GM12873 (cell line): ENCODE results near the gene MLPH.

Experiments
- TF ChIP-seq, protein P1 (sequence below): IDR thresholded peaks from 2 replicates; pipeline ENCODE4 v1.5.1; 2012; ENCODE audit warnings: low read depth, mild to moderate bottlenecking, moderate library complexity, low read length, control low read depth; ENCODE audit not compliant: insufficient read depth; ENCODE audit errors: missing control alignments

Gene MLPH

GRCh38 chr2:237458519-237458918, 28.5 kb upstream of the MLPH start:
- TF ChIP-seq, protein P1, sequence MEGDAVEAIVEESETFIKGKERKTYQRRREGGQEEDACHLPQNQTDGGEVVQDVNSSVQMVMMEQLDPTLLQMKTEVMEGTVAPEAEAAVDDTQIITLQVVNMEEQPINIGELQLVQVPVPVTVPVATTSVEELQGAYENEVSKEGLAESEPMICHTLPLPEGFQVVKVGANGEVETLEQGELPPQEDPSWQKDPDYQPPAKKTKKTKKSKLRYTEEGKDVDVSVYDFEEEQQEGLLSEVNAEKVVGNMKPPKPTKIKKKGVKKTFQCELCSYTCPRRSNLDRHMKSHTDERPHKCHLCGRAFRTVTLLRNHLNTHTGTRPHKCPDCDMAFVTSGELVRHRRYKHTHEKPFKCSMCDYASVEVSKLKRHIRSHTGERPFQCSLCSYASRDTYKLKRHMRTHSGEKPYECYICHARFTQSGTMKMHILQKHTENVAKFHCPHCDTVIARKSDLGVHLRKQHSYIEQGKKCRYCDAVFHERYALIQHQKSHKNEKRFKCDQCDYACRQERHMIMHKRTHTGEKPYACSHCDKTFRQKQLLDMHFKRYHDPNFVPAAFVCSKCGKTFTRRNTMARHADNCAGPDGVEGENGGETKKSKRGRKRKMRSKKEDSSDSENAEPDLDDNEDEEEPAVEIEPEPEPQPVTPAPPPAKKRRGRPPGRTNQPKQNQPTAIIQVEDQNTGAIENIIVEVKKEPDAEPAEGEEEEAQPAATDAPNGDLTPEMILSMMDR: no peak

DNA sequence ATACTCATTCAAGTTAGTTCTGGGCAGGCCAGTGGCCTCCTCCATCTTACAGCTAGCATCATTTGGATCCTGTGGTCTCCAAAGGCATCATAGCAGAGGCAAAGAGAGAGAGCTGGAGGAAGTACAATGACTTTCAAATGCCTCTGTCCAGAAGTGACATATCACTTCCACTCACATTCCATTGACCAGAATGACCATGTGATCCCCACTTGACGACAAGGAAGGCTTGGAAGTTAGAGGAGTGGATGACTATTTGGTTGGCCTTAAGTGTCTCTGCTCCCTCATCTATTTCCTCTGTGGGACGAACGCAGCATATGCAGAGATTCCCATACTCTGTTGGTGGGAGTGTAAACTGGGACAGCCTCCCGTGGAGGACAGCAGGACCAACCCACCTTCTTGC, 27.8 kb upstream of the MLPH start:
- TF ChIP-seq, protein P1: no peak

DNA sequence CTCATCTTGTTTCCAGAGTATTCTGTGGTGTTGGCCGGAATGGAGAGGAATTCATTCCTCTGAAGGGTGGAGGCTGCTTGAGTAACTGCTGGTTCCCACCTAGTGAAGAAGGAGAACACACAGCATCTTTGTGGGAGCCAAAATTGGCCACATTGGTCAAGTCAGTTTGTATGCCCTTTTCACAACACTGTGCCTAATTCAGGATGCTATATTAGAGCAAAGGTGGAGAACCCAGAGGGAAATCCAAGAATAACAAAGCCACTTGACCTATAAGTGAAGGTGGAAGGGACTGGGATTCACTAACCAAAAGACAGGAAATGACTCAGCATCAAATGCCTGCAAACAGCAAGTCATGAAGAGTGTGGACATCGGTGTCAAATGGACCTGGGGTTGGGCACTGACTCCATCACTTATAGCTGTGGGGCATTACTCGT, 27.3 kb upstream of the MLPH start:
- TF ChIP-seq, protein P1: no peak

DNA sequence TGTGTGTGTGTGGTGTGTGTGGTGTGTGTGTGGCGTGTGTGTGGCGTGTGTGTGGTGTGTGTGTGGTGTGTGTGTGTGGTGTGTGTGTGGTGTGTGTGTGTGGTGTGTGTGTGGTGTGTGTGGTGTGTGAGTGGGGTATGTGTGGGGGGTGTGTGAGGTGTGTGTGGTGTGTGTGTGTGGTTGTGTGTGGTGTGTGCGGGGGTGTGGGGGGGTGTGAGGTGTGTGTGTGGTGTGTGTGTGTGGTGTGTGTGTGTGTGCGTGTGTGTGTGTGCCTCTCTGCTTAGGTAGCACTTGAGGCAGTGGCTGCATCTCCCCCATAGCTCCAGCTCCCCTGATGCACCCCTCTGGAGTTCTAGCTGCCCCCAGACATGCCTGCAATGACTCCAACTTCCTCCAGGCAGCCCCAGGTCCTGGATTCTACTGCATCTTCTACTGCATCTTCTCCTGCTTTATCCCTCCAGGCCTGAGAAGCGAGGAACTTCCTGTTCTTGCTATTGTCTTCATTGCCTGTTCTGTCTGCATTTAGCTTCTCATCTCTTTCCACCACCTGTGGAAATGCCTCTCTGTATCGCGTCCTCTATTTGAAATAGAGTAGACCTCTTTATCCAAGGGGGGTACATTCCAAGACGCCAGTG, 22.2 kb upstream of the MLPH start:
- TF ChIP-seq, protein P1: no peak

DNA sequence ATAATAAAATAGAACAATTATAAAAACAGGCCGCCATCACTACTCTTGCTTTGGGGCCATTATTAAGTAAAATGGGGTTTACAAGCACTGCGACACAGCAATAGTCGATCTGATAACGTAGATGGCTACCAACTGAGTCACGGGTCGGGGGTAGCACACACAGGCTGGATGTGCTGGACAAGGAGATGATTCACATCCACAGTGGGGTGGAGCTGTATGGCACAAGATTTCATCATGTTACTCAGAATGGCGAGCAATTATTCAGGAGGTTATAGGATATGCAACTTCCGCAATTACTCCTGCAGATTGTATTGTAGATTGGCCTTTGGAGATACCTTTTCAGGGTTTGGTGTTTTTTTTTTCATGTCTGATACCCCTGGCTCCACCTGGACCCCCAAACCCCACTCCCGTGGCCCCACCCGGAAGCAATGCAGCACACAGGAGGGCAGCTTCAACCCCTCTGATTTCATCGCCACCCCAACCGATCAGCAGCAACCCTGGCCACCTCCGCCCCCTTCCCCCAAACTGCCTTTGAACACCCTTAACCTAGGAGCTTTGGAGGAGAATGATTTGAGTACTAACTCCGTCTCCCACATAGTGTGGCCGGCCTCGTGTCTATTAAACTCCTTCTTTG, 21.4 kb upstream of the MLPH start:
- TF ChIP-seq, protein P1: no peak

GRCh38 chr2:237466211-237466610, 20.8 kb upstream of the MLPH start:
- TF ChIP-seq, protein P1: no peak

DNA sequence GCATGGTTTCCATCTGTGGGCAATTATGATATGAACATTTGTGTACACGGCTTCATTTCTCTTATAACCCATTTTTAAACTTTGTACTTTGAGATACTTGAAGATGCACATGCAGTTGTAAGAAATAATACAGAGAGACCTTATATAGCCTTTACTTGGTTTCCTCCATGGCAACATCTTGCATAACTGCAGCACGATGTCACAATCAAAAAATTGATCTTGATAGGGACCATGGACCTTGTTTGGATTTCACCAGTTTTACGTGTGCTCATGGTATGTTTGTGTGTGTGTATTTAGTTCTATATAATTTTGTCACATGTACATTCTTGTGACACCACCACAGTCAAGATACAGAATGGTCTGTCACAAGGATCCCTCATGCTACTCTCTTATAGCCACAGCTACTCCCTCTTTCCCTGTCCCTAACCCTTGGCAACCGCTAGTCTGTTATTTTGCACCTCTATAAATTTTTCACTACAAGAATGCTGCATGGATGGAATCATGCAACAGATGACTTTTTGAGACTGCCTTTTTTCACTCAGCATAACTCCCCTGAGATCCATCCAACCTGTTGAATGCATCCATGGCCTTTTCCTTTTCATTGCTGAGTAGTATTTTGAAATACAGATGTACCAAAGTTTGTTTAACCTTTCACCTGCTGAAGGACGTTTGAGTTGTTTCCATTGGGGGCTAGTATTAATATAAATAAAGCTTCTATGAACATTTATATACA, 19.4 kb upstream of the MLPH start:
- TF ChIP-seq, protein P1: no peak
